MM.1S (cell line): Measurements from ENCODE around the gene MPRIP.

ENCODE experiments used
- CTCF ChIP-seq: fragments of 300-600 bp; sonication (generic); IDR thresholded peaks from 2 replicates; pipeline ENCODE4 v1.5.1; 2016; ENCODE audit warnings: antibody characterized with exemption, low read length, mixed read lengths
- EZH2 ChIP-seq: fragments of 300-600 bp; sonication (generic); optimal IDR thresholded peaks from 2 replicates; pipeline ENCODE3; 2017; ENCODE audit warnings: low read depth, mild to moderate bottlenecking, antibody characterized with exemption, low read length, mixed read lengths
- EZH2phosphoT487 ChIP-seq: fragments of 300-600 bp; sonication (generic); IDR thresholded peaks from 2 replicates; pipeline ENCODE4 v1.6.1; 2018; ENCODE audit warnings: antibody characterized with exemption, low read length

GRCh38 chr17:17116406-17116805 lies 74.1 kb downstream of the MPRIP start:
- TF ChIP-seq CTCF (no peak), EZH2 (no peak), EZH2phosphoT487 (no peak)
